SU-DHL-6 (cell line): ENCODE results near the gene SLC26A9.

ENCODE experiments used
- H2AFZ ChIP-seq: fragments of 200-600 bp; sonication (generic); 2 replicates; pipeline ENCODE4 v1.6.1; 2014; ENCODE audit warnings: low read depth, mild to moderate bottlenecking, moderate library complexity, mixed read lengths, antibody characterized with exemption, low read length; ENCODE audit not compliant: severe bottlenecking
- H3F3A ChIP-seq: fragments of 200-600 bp; shearing (Covaris generic); 2 replicates; pipeline ENCODE4 v1.6.0; 2016; ENCODE audit warnings: antibody characterized with exemption, mild to moderate bottlenecking; ENCODE audit not compliant: insufficient read depth
- H3K27ac ChIP-seq: fragments of 200-600 bp; sonication (generic); 2 replicates; pipeline ENCODE4 v1.5.1; 2016; ENCODE audit warnings: low read depth, mild to moderate bottlenecking, low read length, moderate library complexity, mixed read lengths
- H3K27me3 ChIP-seq: fragments of 200-600 bp; sonication (generic), shearing (Covaris generic); 2 replicates; pipeline ENCODE4 v1.6.0; 2014; ENCODE audit warnings: mild to moderate bottlenecking, low read length
- H3K36me3 ChIP-seq: fragments of 200-600 bp; sonication (generic); 2 replicates; pipeline ENCODE4 v1.6.1; 2014; ENCODE audit warnings: mild to moderate bottlenecking, low read length, mixed read lengths
- H3K4me2 ChIP-seq: fragments of 300-600, 200-600 bp; shearing (Covaris generic), sonication (generic); 2 replicates; pipeline ENCODE4 v1.6.0; 2014; ENCODE audit warnings: low read length, low read depth, mild to moderate bottlenecking; ENCODE audit not compliant: poor library complexity, severe bottlenecking
- H3K4me3 ChIP-seq: fragments of 200-600 bp; sonication (generic); 2 replicates; pipeline ENCODE4 v1.5.1; 2014; ENCODE audit warnings: antibody characterized with exemption, low read length, mild to moderate bottlenecking, mixed read lengths; ENCODE audit not compliant: insufficient read depth, poor library complexity, severe bottlenecking
- H3K79me2 ChIP-seq: fragments of 200-600 bp; sonication (generic); 2 replicates; pipeline ENCODE4 v1.6.1; 2014; ENCODE audit warnings: mild to moderate bottlenecking, low read length, moderate library complexity; ENCODE audit not compliant: insufficient read depth
- H3K9ac ChIP-seq: fragments of 200-600 bp; sonication (generic); 2 replicates; pipeline ENCODE4 v1.7.0; 2014; ENCODE audit warnings: mild to moderate bottlenecking, low read length
- H3K9me2 ChIP-seq: fragments of 200-600 bp; sonication (generic); replicated peaks from 2 replicates; pipeline ENCODE4 v1.6.1; 2014; ENCODE audit warnings: low read length; ENCODE audit not compliant: insufficient read depth
- H3K9me3 ChIP-seq: fragments of 200-600 bp; sonication (generic); 2 replicates; pipeline ENCODE4 v1.6.1; 2014; ENCODE audit warnings: low read length, mixed read lengths; ENCODE audit not compliant: insufficient read depth
- H4K20me1 ChIP-seq: fragments of 200-600 bp; sonication (generic); 2 replicates; pipeline ENCODE4 v1.6.1; 2014; ENCODE audit warnings: low read depth, mild to moderate bottlenecking, antibody characterized with exemption, low read length, moderate library complexity, mixed read lengths
- EZH2phosphoT487 ChIP-seq: fragments of 200-600 bp; sonication (generic), shearing (Covaris generic); conservative IDR thresholded peaks from 2 replicates; pipeline ENCODE4 v1.6.1; 2018; ENCODE audit warnings: mild to moderate bottlenecking, antibody characterized with exemption, low read length, moderate library complexity, mixed read lengths
- TF ChIP-seq, protein P1 (sequence below): fragments of 200-600 bp; sonication (generic); IDR thresholded peaks from one replicate; pipeline ENCODE4 v1.5.1; 2017; ENCODE audit warnings: antibody characterized with exemption, mild to moderate bottlenecking, low read length, moderate library complexity; ENCODE audit not compliant: insufficient read depth, poor library complexity, severe bottlenecking

The SLC26A9 gene

DNA sequence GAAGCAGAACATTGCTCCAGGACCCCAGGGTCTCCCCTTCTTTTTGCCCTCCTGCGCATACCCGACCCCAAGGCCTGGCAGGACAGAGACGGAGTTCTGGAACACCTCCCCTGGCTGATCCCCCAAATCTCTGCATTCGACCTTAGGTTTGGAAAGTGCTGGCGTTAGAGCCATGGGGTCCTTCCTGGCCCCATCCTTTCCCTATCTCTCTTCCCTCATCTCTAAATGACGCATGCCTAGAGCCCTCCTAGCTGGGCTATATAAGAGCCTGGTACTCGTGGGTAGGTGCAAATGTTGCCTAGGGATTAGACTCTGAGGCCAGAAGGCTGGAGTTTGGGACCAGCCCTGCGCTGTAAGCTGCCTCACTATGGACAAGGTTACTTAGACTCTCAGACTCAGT is 16.6 kb downstream of the SLC26A9 start:
- no peaks in the 10 kb centered on the region for H3K79me2 ChIP-seq
- no peaks in the 10 kb centered on the region for H4K20me1 ChIP-seq
- H3K9me2 ChIP-seq, result no peaks in the 10 kb centered on the region
- no peak overlapping the region for H2AFZ ChIP-seq
- no peak overlapping the region for H3K9ac ChIP-seq
- no peaks in the 10 kb centered on the region for H3K9me3 ChIP-seq
- H3F3A ChIP-seq, result no peaks in the 10 kb centered on the region
- no peak overlapping the region for H3K27ac ChIP-seq
- H3K27me3 ChIP-seq, result no peaks in the 10 kb centered on the region
- H3K4me2 ChIP-seq, result no peak overlapping the region
- no peak overlapping the region for H3K4me3 ChIP-seq
- no peaks in the 10 kb centered on the region for H3K36me3 ChIP-seq
- TF ChIP-seq EZH2phosphoT487, result no peak
- TF ChIP-seq, protein P1, sequence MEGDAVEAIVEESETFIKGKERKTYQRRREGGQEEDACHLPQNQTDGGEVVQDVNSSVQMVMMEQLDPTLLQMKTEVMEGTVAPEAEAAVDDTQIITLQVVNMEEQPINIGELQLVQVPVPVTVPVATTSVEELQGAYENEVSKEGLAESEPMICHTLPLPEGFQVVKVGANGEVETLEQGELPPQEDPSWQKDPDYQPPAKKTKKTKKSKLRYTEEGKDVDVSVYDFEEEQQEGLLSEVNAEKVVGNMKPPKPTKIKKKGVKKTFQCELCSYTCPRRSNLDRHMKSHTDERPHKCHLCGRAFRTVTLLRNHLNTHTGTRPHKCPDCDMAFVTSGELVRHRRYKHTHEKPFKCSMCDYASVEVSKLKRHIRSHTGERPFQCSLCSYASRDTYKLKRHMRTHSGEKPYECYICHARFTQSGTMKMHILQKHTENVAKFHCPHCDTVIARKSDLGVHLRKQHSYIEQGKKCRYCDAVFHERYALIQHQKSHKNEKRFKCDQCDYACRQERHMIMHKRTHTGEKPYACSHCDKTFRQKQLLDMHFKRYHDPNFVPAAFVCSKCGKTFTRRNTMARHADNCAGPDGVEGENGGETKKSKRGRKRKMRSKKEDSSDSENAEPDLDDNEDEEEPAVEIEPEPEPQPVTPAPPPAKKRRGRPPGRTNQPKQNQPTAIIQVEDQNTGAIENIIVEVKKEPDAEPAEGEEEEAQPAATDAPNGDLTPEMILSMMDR, result no peak

DNA sequence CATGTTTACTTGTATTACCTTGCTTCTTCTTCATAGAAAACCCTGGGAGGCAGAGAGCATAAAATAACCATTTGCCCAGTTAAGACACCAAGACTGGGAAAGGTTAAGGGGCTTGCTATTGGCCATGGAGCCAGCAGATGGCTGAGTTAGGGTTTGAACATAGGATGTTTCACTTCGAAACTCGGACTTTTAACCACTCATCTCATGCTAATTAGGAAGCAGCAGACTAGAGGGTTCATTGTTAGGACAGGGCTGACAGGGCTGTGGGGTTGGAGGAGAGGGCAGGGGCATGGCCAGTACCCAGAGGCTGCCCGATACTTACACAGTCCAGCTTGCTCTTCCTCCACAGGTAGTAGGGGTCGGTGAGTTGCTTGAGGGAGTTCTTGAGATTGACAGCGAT is 17.0 kb downstream of the SLC26A9 start:
- H2AFZ ChIP-seq, result no peak overlapping the region
- TF ChIP-seq, protein P1, result no peak
- no peak for TF ChIP-seq EZH2phosphoT487

DNA sequence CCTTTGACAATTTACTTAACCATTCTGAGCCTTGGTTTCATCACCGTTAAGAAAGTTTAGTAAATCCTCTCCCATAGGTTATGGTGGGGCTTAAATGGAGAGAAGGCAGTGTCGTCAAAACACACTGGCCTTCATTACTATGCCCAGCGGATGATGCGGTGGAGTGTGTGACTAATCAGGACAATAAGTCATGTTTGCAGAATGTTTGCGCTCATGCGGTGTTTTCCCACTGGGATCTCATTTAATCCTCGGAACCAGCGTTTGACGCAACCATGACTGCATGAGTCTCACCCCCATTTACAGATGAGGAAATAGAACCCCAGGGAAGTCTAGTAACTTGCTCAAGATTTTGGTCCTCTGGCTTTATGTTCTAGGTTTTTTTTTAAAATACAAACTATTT is 17.5 kb downstream of the SLC26A9 start:
- Histone ChIP-seq H3K9ac (no peak overlapping the region), H3K27me3 (no peaks in the 10 kb centered on the region)

More for the DNA sequence above, 17.0 kb downstream of the SLC26A9 start:
- H3K27ac ChIP-seq, result no peak overlapping the region
- no peaks in the 10 kb centered on the region for H3F3A ChIP-seq
- no peak overlapping the region for H3K4me2 ChIP-seq
- no peaks in the 10 kb centered on the region for H3K36me3 ChIP-seq
- H4K20me1 ChIP-seq, result no peaks in the 10 kb centered on the region
- H3K9ac ChIP-seq, result no peak overlapping the region
- H3K9me2 ChIP-seq, result no peaks in the 10 kb centered on the region
- H3K79me2 ChIP-seq, result no peaks in the 10 kb centered on the region
- H3K27me3 ChIP-seq, result no peaks in the 10 kb centered on the region
- no peaks in the 10 kb centered on the region for H3K9me3 ChIP-seq
- H3K4me3 ChIP-seq, result no peak overlapping the region

More for the DNA sequence above, 17.5 kb downstream of the SLC26A9 start:
- Histone ChIP-seq H3K9me2 (no peaks in the 10 kb centered on the region), H3K36me3 (no peaks in the 10 kb centered on the region), H3K4me3 (no peak overlapping the region), H3K4me2 (no peak overlapping the region), H3K27ac (no peak overlapping the region), H2AFZ (no peak overlapping the region), H3K79me2 (no peaks in the 10 kb centered on the region), H4K20me1 (no peaks in the 10 kb centered on the region), H3K9me3 (no peaks in the 10 kb centered on the region), H3F3A (no peaks in the 10 kb centered on the region)
- TF ChIP-seq, protein P1, result no peak
- TF ChIP-seq EZH2phosphoT487, result no peak
